Limb (tissue), 2 donors: Measurements from ENCODE around the gene STK32C.
A peak's percentile ranks its signal among the peaks of the same experiment; 100 is the strongest.

Source experiments
- DNase-seq, 2 donors: peaks; one replicate each; pipeline ENCODE4 v3.0.0-alpha.2; 2016; ENCODE audit errors: extremely low spot score in 2 of 2

Gene STK32C

GRCh38 chr10:132283604-132284382, 24.0 kb downstream of the STK32C start:
- DNase-seq = no peak

- no peak for DNase-seq
These were observed 24.8 kb downstream of the STK32C start for GRCh38 chr10:132282667-132283603.

DNA sequence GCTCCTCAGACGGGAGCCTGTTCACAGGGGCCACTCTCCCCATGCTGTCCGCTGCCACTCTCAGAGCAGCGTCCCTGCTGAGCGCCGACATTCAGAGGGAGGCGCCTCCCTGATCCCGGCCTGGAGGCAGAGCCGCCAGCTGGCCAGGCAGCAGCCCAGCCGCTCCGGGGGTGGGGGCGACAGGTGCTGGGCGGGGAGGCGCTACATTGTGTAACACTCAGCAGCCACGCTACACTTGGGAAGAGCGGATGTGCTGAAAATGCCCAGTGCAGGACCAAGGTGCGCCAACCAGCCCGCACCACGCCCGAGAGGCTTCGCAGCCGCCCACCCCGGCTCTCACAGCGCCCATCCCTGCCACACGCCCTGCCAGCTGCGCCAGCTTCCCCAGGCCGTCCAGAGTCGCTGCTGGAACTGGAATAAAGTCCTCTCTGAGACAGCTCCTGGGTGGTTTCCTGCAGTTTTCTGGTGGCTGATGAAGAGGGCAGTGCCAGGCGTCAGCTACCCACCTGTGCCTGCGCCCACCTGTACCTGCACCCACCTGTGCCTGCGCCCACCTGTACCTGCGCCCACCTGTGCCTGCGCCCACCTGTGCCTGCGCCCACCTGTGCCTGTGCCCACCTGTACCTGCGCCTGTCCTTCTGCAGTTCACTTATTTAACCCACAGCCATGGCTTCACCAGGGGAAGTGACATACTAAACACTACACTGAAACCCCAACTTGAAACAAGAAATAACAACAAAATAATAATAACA, 25.7 kb downstream of the STK32C start:
- DNase-seq = no peak

DNA sequence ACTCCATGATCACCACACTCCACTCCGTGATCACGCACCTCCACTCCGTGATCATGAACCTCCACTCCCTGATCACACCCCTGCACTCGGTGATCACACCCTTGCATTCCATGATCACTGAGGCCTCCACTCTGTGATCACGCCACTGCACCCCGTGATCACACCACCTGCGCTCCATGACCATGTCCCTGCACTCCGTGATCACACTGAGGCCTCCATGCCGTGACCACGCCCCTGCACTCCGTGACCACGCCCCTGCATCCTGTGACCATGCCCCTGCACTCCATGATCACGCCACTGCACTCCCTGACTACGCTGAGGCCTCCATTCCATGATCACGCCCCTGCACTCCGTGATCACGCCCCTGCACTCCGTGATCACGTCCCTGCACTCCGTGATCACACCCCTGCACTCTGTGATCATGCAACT, 27.1 kb downstream of the STK32C start:
- DNase-seq = no peak

DNA sequence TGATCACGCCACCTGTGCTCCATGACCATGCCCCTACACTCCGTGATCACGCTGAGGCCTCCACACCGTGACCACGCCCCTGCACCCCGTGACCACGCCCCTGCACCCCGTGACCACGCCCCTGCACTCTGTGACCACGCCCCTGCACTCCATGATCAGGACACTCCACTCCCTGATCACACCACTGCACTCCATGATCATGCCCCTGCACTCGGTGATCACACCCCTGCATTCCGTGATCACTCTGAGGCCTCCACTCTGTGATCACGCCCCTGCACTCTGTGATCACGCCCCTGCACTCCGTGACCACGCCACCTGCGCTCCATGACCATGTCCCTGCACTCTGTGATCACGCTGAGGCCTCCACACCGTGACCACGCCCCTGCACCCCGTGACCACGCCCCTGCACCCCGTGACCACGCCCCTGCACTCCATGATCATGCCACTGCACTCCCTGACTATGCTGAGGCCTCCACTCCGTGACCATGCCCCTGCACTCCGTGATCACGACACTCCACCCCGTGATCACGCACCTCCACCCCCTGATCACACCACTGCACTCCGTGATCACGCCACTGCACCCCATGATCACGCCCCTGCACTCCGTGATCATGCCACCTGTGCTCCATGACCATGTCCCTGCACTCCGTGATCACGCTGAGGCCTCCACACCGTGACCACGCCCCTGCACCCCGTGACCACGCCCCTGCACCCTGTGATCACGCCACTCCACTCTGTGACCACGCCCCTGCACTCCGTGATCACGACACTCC, 27.7 kb downstream of the STK32C start:
- DNase-seq = no peak

GRCh38 chr10:132277311-132277741, 30.4 kb downstream of the STK32C start:
- DNase-seq = no peak

DNA sequence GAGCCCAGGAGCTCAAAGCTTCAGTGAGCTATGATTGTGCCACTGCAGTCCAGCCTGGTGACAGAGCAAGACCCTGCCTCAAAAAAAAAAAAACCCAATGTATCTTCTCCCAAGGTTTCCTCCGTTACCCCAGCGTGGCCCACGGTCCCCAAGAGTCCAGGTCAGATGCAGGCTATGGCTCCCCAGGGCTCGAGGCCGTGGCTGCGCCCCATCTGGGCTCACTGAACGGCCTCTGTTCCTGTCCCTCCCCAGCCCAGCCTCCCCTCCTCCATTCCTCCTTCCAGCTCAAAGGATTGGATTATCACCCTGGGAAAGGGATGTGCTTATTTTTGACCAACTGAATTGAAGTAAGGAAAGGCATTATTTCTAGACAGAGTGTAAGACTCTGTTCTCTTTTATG, 31.0 kb downstream of the STK32C start:
- DNase-seq = no peak

DNA sequence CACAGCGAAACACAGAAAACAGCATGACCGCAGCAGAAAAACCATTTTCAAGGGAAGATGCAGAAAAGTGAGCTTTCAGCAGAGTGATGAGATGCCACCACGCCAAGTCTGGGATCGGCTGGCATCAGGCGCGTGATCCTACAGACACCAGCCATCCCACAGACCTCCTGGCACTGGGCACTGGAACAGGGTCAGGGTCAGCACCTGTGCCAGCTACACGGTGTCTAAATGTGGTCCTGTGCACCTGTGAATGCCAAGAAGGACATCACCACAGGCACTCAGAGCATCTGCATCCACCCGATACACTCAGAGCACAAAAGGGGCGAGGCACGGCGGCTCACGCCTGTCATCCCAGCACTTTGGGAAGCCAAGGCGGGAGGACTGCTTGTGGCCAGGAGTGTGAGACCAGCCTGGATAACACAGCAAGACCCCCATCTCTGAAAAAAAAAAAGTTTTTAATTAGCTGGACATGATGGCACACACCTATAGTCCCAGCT, 31.5 kb downstream of the STK32C start:
- DNase-seq = no peak

DNA sequence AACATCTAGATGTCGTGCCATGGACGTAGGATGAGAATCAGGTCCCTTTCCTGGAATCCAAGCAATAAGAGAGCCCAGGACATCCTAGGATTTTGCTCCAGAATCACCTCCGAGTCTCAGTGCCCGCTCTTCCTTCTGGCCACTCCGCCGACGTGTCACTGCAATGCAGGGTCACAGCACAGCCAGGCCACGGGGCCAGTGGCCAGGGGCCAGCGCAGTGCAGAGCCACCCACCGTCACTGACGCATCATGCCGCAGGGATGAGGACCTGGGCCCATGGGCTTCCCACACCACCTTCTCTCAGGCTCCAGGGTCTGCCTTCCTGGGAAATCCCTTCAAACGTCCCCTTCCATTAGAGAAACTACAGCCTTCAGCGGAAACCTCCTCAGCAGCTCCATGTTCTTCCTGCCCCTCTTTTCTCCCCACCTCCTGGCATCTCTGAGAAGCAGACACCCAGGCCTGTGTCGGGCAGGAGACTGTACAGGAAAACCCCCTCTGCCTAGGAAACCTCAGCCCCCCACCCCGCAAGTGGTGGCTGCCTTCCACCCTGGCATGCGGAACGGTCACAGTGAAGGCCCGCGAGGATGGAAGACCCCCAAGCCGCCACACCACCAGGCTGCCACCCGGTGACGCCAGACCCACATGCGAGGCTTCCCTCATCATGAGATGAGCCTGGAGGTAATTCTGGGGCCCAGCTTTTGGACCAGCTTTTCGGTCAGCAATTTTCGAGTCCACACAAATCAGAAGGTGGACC, 32.1 kb downstream of the STK32C start:
- DNase-seq = no peak

DNA sequence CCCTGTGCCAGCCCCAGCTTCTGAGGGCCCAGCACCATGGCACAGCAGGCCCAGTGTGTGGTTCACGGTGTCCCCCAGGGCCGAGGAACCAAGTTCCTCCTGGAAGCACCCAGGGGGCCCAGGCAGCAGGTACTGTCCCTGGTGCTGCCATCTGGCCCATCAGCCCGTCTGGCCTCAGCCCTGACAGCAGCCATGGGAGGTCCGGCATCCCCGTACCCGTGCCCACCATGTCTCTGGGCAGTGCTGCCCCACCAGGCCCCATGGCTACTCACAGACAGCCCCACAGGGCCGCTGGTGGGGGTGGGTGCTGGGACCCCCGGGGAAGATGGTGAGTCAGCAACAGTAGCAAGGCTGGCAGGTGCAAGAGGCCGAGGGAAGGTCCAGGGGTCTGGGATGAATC, 32.8 kb downstream of the STK32C start:
- DNase-seq = no peak

GRCh38 chr10:132274581-132274980, 33.2 kb downstream of the STK32C start:
- DNase-seq = no peak

DNA sequence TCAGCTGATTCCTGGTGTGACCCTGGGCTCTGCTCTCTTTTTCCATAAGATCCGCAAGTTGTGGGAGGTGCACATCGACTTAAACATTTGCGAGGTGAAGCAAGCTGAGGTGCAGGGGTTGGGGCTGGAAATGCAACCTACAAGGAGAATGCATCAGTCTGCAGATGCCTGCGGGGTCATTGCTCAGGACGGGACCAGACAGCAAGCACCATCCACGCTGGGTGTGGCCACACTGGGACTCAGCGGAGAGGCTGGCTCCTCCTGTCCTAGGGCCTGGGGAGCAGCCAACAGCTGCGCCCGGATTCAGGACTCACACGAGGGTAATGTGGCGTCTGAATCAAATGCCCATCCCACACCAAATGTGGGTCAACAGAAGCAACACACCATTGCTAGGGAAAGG, 33.8 kb downstream of the STK32C start:
- DNase-seq = no peak

DNA sequence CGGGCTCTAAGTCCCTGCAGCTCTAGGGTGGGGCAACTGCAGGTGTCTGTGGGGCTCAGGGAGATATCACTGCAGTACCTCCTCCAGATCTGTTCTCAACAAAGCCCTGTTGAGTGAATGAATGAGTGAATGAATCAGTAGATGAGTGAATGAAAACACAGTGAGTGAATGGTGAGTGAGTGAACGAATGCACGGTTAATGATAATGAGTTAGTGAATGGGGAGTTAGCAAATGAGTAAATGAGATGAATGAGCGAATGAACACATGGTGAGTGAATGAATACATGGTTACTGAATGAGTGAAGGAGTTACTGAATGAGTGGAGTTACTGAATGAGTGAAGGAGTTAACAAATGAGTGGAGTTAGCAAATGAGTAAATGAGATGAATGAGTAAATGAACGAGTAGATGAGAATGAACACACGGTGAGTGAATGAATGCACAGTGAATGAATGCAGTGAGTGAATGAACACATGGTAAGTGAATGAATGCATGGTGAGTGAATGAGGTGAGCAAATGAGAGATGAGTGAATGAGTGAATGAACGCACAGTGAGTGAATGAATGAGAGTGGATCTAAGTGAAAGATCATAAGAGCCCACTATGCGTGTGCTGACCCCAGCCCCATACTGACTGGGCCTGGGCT, 34.3 kb downstream of the STK32C start:
- DNase-seq = no peak

- peak in 1 of 2 donors; percentile 65 for DNase-seq
These were observed 35.3 kb downstream of the STK32C start for GRCh38 chr10:132272231-132272971.

DNA sequence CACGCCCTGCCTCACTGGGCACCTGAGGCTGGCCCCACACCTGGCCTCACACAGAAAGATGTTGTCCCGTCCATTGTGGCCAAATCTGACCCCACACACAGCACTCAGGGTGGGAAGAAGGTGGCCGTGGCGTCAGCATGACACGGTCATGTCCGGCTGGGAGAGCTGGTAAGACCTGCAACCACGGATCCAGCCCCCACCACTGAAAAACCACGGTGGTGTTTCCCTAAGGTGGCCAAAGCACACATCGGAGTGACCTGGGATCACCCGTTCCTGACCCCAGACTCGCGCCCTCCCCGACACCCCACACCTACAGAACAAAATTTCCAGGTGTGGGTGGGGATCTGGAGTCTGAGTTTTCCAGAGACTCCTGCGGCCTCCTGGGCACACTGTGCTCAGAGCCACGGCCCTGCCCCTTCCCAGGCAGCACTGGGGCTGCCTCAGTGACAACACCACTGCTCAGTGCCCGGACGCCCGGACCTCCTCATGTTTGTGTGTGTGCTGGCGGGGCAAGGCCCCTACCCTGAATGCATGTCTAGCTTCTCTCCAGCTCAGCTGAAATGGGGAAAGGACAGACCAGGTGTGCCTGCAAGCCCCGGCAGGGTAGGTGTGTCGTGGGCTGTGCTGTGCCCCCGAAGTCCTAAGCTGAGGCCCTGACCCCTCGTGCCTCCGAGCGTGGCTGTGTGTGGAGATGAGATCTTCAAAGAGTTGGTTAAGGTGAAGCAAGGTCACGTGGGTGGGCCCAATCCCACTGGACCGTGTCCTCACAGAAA, 36.1 kb downstream of the STK32C start:
- DNase-seq = no peak

DNA sequence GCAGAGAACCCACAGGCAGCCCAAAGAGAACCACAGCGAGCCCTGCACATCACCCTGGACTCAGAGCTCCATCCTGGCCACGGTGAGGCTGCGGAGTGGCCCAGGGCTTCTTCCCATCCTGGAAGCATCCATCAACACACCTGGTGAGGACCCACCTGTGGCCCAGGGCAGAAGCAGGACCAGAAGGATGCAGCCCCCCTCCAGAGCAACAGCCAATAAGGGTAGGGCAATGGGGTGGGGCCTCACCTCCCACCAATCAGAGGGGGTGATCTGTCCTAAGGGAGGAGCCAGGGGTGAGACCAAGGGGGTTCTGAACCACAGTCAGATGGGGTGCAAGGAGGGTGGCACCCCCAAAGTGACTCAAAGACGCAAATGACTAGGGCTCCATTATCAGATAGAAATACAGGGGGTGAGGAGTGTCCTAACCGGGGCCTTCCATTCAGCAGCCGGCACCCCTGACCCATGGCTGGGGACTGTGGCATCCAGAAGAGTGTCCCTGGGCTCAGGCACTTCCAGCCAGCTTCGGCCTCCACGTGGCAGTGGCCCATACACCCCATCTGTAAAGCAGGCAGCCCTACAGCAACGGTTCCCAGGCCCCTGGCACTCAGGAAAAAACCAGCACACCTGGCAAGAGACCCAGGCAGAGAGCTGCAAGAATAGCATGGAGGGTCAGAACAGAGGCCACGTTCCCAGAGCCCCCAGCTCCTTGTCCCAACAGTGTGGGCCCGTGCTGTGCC, 36.9 kb downstream of the STK32C start:
- no peak for DNase-seq

DNA sequence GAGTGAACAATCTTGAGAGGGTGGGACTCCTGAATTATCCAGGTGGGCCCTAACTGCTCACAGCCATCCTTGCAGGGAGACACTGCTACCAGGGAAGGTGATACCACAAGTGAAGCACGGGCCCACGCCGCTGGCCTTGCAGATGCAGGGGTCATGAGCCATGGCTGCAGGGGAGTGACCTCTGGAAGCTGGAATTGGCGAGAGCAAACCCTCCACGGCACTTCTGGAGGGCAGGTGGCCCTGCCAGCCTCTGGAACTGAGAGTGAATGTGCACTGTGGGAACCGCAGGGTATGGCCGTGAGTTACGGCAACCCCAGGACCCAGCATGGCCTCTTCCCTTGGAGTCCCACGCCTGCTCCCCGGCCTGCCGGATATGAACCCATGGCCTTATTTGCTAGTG, 37.5 kb downstream of the STK32C start:
- DNase-seq = no peak
